H9 (cell line): ENCODE results near the gene CHGA. TPM values are rescaled to one million over a fixed set of nuclear protein-coding genes. Genes with fewer than 3 reads are reported as not detected.

Experiments
- DNase-seq: peaks from one replicate; pipeline ENCODE4 v3.0.0-alpha.2; 2017
- H2AFZ ChIP-seq: one replicate; pipeline ENCODE4 v1.6.1; 2013; ENCODE audit warnings: mild to moderate bottlenecking, low read length, control low read depth, moderate library complexity
- H2AK5ac ChIP-seq: 2 replicates; pipeline ENCODE4 v1.6.1; 2013; ENCODE audit warnings: low read length, control low read depth, mixed read lengths; ENCODE audit not compliant: insufficient read length
- H2BK120ac ChIP-seq: one replicate; pipeline ENCODE4 v1.6.1; 2013; ENCODE audit warnings: low read depth, mild to moderate bottlenecking, low read length, control low read depth, inconsistent platforms; ENCODE audit not compliant: poor library complexity, severe bottlenecking
- H2BK12ac ChIP-seq: 2 replicates; pipeline ENCODE4 v1.6.1; 2013; ENCODE audit warnings: low read length, control low read depth, mixed read lengths, low read depth; ENCODE audit not compliant: insufficient read length
- H2BK15ac ChIP-seq: 2 replicates; pipeline ENCODE4 v1.6.1; 2013; ENCODE audit warnings: low read depth, low read length, control low read depth
- H2BK20ac ChIP-seq: one replicate; pipeline ENCODE4 v1.6.1; 2013; ENCODE audit warnings: low read depth, mild to moderate bottlenecking, low read length, control low read depth, inconsistent platforms; ENCODE audit not compliant: poor library complexity, severe bottlenecking
- H2BK5ac ChIP-seq: 2 replicates; pipeline ENCODE4 v1.6.1; 2013; ENCODE audit warnings: low read length, control low read depth, mixed read lengths; ENCODE audit not compliant: insufficient read length
- H3K14ac ChIP-seq: 2 replicates; pipeline ENCODE4 v1.6.1; 2013; ENCODE audit warnings: low read length, control low read depth; ENCODE audit not compliant: insufficient read depth
- H3K18ac ChIP-seq: 2 replicates; pipeline ENCODE4 v1.6.1; 2013; ENCODE audit warnings: low read depth, mild to moderate bottlenecking, mixed read lengths, low read length, control low read depth; ENCODE audit not compliant: insufficient read length
- H3K23ac ChIP-seq: 2 replicates; pipeline ENCODE4 v1.6.1; 2013; ENCODE audit warnings: low read length, control low read depth, mixed read lengths, low read depth; ENCODE audit not compliant: insufficient read length
- H3K23me2 ChIP-seq: 2 replicates; pipeline ENCODE4 v1.6.1; 2013; ENCODE audit warnings: low read depth, mild to moderate bottlenecking, mixed read lengths, low read length, control low read depth; ENCODE audit not compliant: insufficient read length, poor library complexity, severe bottlenecking
- H3K27ac ChIP-seq: 2 replicates; pipeline ENCODE4 v1.5.1; 2013; ENCODE audit warnings: low read length, control low read depth, mixed read lengths, low read depth; ENCODE audit not compliant: insufficient read length
- H3K27me3 ChIP-seq: 2 replicates; pipeline ENCODE4 v1.6.1; 2013; ENCODE audit warnings: low read length, control low read depth, inconsistent platforms; ENCODE audit not compliant: insufficient read depth
- H3K4ac ChIP-seq: 2 replicates; pipeline ENCODE4 v1.6.1; 2013; ENCODE audit warnings: low read depth, mild to moderate bottlenecking, control low read depth, inconsistent platforms, low read length, moderate library complexity
- H3K4me1 ChIP-seq: 2 replicates; pipeline ENCODE4 v1.6.1; 2013; ENCODE audit warnings: low read length, control low read depth, inconsistent platforms; ENCODE audit not compliant: insufficient read depth
- H3K4me2 ChIP-seq: 2 replicates; pipeline ENCODE4 v1.6.1; 2013; ENCODE audit warnings: low read length, control low read depth, mixed read lengths; ENCODE audit not compliant: insufficient read length, insufficient read depth
- H3K56ac ChIP-seq: 2 replicates; pipeline ENCODE4 v1.6.1; 2013; ENCODE audit warnings: low read depth, mild to moderate bottlenecking, mixed read lengths, low read length, control low read depth; ENCODE audit not compliant: insufficient read length
- H3K79me1 ChIP-seq: 2 replicates; pipeline ENCODE4 v1.6.1; 2013; ENCODE audit warnings: low read depth, mild to moderate bottlenecking, moderate library complexity, low read length, control low read depth, inconsistent platforms; ENCODE audit not compliant: insufficient read depth, poor library complexity, severe bottlenecking
- H3K79me2 ChIP-seq: 2 replicates; pipeline ENCODE4 v1.6.1; 2013; ENCODE audit warnings: low read length, control low read depth, inconsistent platforms; ENCODE audit not compliant: insufficient read depth
- H3K9ac ChIP-seq: 2 replicates; pipeline ENCODE4 v1.6.1; 2013; ENCODE audit warnings: low read length, control low read depth, mixed read lengths; ENCODE audit not compliant: insufficient read length; ENCODE audit errors: extremely low read depth
- H3K9me3 ChIP-seq: one replicate; pipeline ENCODE4 v1.6.1; 2013; ENCODE audit warnings: low read depth, low read length, inconsistent platforms; ENCODE audit not compliant: control insufficient read depth
- H3T11ph ChIP-seq: one replicate; pipeline ENCODE4 v1.6.1; 2013; ENCODE audit warnings: mild to moderate bottlenecking, low read length, control low read depth, inconsistent platforms
- H4K20me1 ChIP-seq: one replicate; pipeline ENCODE4 v1.6.1; 2013; ENCODE audit not compliant: control insufficient read depth, insufficient read length, insufficient read depth
- H4K5ac ChIP-seq: 2 replicates; pipeline ENCODE4 v1.6.1; 2013; ENCODE audit warnings: low read depth, mild to moderate bottlenecking, mixed read lengths, low read length, control low read depth; ENCODE audit not compliant: insufficient read length
- H4K8ac ChIP-seq: replicated peaks from 2 replicates; pipeline ENCODE4 v1.6.1; 2013; ENCODE audit warnings: low read length, control low read depth, mixed read lengths, low read depth; ENCODE audit not compliant: insufficient read length
- H4K91ac ChIP-seq: 2 replicates; pipeline ENCODE4 v1.6.1; 2013; ENCODE audit warnings: low read depth, mild to moderate bottlenecking, moderate library complexity, mixed read lengths, low read length, control low read depth; ENCODE audit not compliant: insufficient read length
- H3K27ac Mint-ChIP-seq, 3 experiments: 2 replicates in 2 of 3; 3 replicates in 1 of 3; pipeline ENCODE4 v1.8.0; 2020 to 2021; ENCODE audit warnings: mixed read lengths in 3 of 3, mild to moderate bottlenecking in 1 of 3, moderate library complexity in 1 of 3
- H3K27me3 Mint-ChIP-seq: 2 replicates; pipeline ENCODE4 v1.8.0; 2021; ENCODE audit warnings: low read depth, mild to moderate bottlenecking, moderate library complexity, mixed read lengths
- H3K36me3 Mint-ChIP-seq, 3 experiments: 2 replicates in 2 of 3; 3 replicates in 1 of 3; pipeline ENCODE4 v1.8.0; 2020 to 2021; ENCODE audit warnings: low read depth in 3 of 3, mixed read lengths in 3 of 3; ENCODE audit not compliant: insufficient read depth in 1 of 3
- H3K4me1 Mint-ChIP-seq, 2 experiments: 2 replicates each; pipeline ENCODE4 v1.8.0; 2020; ENCODE audit warnings: mixed read lengths in 2 of 2
- H3K4me3 Mint-ChIP-seq, 2 experiments: 2 replicates in 1 of 2; 3 replicates in 1 of 2; pipeline ENCODE4 v1.8.0; 2020 to 2021; ENCODE audit warnings: mild to moderate bottlenecking in 2 of 2, mixed read lengths in 2 of 2, moderate library complexity in 1 of 2
- H3K9me3 Mint-ChIP-seq, 2 experiments: 2 replicates in 1 of 2; 3 replicates in 1 of 2; pipeline ENCODE4 v1.8.0; 2020; ENCODE audit warnings: mild to moderate bottlenecking in 2 of 2, mixed read lengths in 2 of 2, moderate library complexity in 1 of 2
- WGBS: extraction: QIAGEN DNeasy Blood & Tissue Kit; methylation state at CpG from one replicate; pipeline ENCODE4 v1.1.7; 2013; ENCODE audit warnings: missing lambda C conversion rate, low lambda C conversion rate, mixed read lengths; ENCODE audit not compliant: insufficient read length; ENCODE audit errors: extremely low coverage; 5-methylcytosine and 5-hydroxymethylcytosine counted together
- total RNA-seq: library from RNA; stranded (reverse); gene quantifications from 2 replicates; pipeline ENCODE4 v1.2.1, GENCODE V29; 2021
- TF ChIP-seq, protein P1 (sequence below): fragments of 200-600 bp; sonication (generic); conservative IDR thresholded peaks from 3 replicates; pipeline ENCODE4 v1.8.0; 2021; ENCODE audit warnings: antibody characterized with exemption, mild to moderate bottlenecking

Gene CHGA
- total RNA-seq, 1 experiment from 2014 or later = 6.7 TPM

DNA sequence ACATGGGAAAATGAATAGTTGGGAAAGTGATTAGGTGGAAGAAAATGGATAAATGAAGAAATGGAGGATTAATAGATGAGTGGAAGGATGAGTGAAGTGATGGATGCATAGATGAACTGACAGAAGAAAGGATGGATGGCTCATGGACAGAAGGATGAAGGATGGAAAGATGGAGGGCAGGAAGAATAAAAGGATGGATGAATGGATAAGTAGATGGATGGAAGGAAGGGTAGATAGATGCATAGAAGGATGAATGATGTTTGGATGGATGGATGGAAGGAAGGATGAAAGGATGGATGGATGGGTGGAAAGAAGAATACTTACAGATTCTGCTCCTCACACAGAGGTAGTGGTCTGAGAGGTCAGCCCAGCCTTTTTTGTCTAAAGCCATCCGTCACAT, 35.8 kb upstream of the CHGA start:
- H3K4me1 Mint-ChIP-seq = no peaks in the 10 kb centered on the region
- TF ChIP-seq, protein P1, sequence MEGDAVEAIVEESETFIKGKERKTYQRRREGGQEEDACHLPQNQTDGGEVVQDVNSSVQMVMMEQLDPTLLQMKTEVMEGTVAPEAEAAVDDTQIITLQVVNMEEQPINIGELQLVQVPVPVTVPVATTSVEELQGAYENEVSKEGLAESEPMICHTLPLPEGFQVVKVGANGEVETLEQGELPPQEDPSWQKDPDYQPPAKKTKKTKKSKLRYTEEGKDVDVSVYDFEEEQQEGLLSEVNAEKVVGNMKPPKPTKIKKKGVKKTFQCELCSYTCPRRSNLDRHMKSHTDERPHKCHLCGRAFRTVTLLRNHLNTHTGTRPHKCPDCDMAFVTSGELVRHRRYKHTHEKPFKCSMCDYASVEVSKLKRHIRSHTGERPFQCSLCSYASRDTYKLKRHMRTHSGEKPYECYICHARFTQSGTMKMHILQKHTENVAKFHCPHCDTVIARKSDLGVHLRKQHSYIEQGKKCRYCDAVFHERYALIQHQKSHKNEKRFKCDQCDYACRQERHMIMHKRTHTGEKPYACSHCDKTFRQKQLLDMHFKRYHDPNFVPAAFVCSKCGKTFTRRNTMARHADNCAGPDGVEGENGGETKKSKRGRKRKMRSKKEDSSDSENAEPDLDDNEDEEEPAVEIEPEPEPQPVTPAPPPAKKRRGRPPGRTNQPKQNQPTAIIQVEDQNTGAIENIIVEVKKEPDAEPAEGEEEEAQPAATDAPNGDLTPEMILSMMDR = no peak
- Histone ChIP-seq H3K18ac (no peak overlapping the region), H2BK15ac (no peak overlapping the region), H4K8ac (no peak overlapping the region), H3K79me1 (no peaks in the 10 kb centered on the region), H2BK120ac (no peak overlapping the region), H3T11ph (no peak overlapping the region), H3K23ac (no peak overlapping the region), H4K91ac (no peak overlapping the region), H3K79me2 (no peaks in the 10 kb centered on the region), H3K4me2 (no peak overlapping the region), H3K9me3 (no peaks in the 10 kb centered on the region), H2AFZ (no peak overlapping the region), H2BK5ac (no peak overlapping the region), H3K27me3 (no peaks in the 10 kb centered on the region), H3K56ac (no peak overlapping the region), H4K20me1 (no peaks in the 10 kb centered on the region), H3K9ac (no peak overlapping the region), H3K4ac (no peak overlapping the region), H2AK5ac (no peak overlapping the region), H3K14ac (no peak overlapping the region), H4K5ac (no peak overlapping the region), H2BK12ac (no peak overlapping the region), H3K27ac (no peak overlapping the region), H3K4me1 (no peaks in the 10 kb centered on the region), H3K23me2 (no peaks in the 10 kb centered on the region), H2BK20ac (no peak overlapping the region)
- WGBS = no CpG with 5 or more reads among the region's 1 CpG
- DNase-seq = no peak
- H3K36me3 Mint-ChIP-seq = no peaks in the 10 kb centered on the region; a peak in 1 of 7 replicates
- H3K27me3 Mint-ChIP-seq = peaks cover 31% of the 10 kb centered on the region
- H3K27ac Mint-ChIP-seq = no peak overlapping the region; a peak in 1 of 7 replicates
- no peak overlapping the region for H3K4me3 Mint-ChIP-seq
- H3K9me3 Mint-ChIP-seq = peaks cover 0 to 3% of the 10 kb centered on the region in 2 experiments
